ENCODE results near the gene CCDC63.

CCDC63 gene

GRCh38 chr12:110846615-110847566, at the start of gene CCDC63:
CCDC63 (plus strand) TSS chr12:110846987; CDS start chr12:110852955, 5,968 bp downstream.
- TF ChIP-seq TAF1 (IDR thresholded peaks at IDR 0.05; ENCODE audit: low read depth) (no peak), CREB1 (IDR thresholded peaks at IDR 0.05; ENCODE audit: low read depth) (no peak), EP300 (IDR thresholded peaks at IDR 0.05; ENCODE audit: borderline replicate concordance) (no peak), YY1 (IDR thresholded peaks at IDR 0.05; ENCODE audit: low read depth) (no peak), NFIC (IDR thresholded peaks at IDR 0.05) (no peak), REST (IDR thresholded peaks at IDR 0.05; ENCODE audit: low read depth) (no peak), RAD21 (IDR thresholded peaks at IDR 0.05; ENCODE audit: low read depth) (no peak), ZBTB7A (IDR thresholded peaks at IDR 0.05; ENCODE audit: low read depth) (no peak), FOXM1 (IDR thresholded peaks at IDR 0.05; ENCODE audit: borderline replicate concordance, low read depth) (no peak), TCF12 (IDR thresholded peaks at IDR 0.05; ENCODE audit: low read depth) (no peak), USF1 (IDR thresholded peaks at IDR 0.05) (no peak), EGR1 (IDR thresholded peaks at IDR 0.05) (no peak), CEBPB (IDR thresholded peaks at IDR 0.05) (no peak), TEAD4 (IDR thresholded peaks at IDR 0.05) (no peak)
- TF ChIP-seq, protein P1, sequence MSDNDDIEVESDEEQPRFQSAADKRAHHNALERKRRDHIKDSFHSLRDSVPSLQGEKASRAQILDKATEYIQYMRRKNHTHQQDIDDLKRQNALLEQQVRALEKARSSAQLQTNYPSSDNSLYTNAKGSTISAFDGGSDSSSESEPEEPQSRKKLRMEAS (IDR thresholded peaks at IDR 0.05) = no peak

DNA sequence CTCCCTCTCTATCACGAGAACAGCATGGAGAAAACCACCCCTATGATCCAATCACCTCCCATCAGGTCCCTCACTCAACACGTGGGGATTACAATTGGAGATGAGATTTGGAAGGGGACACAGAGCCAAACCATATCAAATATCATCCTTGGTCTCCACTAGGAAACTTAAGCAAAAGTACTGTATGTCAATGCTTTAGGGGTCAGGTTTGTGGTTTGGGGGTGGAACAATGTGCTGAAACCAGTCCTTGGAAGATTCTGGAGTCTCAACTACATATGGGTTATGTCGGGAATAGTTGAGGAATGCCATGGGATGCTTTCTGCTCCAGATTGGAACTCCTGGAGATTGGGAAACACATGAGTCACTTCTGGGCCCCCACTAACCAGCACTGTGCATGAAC, 48.3 kb upstream of the CCDC63 start:
- TF ChIP-seq TCF12 (IDR thresholded peaks at IDR 0.05; ENCODE audit: low read depth) (no peak), REST (IDR thresholded peaks at IDR 0.05; ENCODE audit: low read depth) (no peak), NFIC (IDR thresholded peaks at IDR 0.05) (no peak), EP300 (IDR thresholded peaks at IDR 0.05; ENCODE audit: borderline replicate concordance) (no peak), CREB1 (IDR thresholded peaks at IDR 0.05; ENCODE audit: low read depth) (no peak), TAF1 (IDR thresholded peaks at IDR 0.05; ENCODE audit: low read depth) (no peak), TEAD4 (IDR thresholded peaks at IDR 0.05) (no peak), USF1 (IDR thresholded peaks at IDR 0.05) (no peak), EGR1 (IDR thresholded peaks at IDR 0.05) (no peak), YY1 (IDR thresholded peaks at IDR 0.05; ENCODE audit: low read depth) (no peak), ZBTB7A (IDR thresholded peaks at IDR 0.05; ENCODE audit: low read depth) (no peak), FOXM1 (IDR thresholded peaks at IDR 0.05; ENCODE audit: borderline replicate concordance, low read depth) (no peak), RAD21 (IDR thresholded peaks at IDR 0.05; ENCODE audit: low read depth) (no peak), CEBPB (IDR thresholded peaks at IDR 0.05) (no peak)
- TF ChIP-seq, protein P1 (IDR thresholded peaks at IDR 0.05) = no peak

DNA sequence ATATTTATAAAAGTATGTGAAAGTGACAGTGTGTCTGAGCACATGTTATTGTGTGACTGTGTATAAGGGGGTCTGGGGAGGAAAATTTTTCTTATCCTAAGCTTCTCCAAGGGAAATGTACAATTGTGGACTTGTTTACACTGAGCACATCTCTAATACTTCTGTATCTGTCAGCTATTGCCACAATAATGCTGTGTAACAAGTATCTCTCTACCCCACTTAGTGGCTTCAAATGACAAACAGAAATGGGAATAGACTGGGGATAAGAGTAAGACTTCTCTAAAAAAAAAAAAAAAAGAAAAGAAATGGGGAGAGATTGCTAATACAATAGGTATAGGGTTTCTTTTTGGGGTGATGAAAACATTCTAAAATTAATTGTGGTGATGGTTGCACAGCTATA, 44.3 kb upstream of the CCDC63 start:
- no peak for TF ChIP-seq TEAD4 (IDR thresholded peaks at IDR 0.05)
- no peak for TF ChIP-seq EGR1 (IDR thresholded peaks at IDR 0.05)
- no peak for TF ChIP-seq EP300 (IDR thresholded peaks at IDR 0.05; ENCODE audit: borderline replicate concordance)
- TF ChIP-seq, protein P1 (IDR thresholded peaks at IDR 0.05) = no peak
- TF ChIP-seq TAF1 (IDR thresholded peaks at IDR 0.05; ENCODE audit: low read depth) = no peak
- TF ChIP-seq USF1 (IDR thresholded peaks at IDR 0.05) = no peak
- TF ChIP-seq CREB1 (IDR thresholded peaks at IDR 0.05; ENCODE audit: low read depth) = no peak
- TF ChIP-seq YY1 (IDR thresholded peaks at IDR 0.05; ENCODE audit: low read depth) = no peak
- TF ChIP-seq NFIC (IDR thresholded peaks at IDR 0.05) = no peak
- TF ChIP-seq TCF12 (IDR thresholded peaks at IDR 0.05; ENCODE audit: low read depth) = no peak
- no peak for TF ChIP-seq RAD21 (IDR thresholded peaks at IDR 0.05; ENCODE audit: low read depth)
- TF ChIP-seq FOXM1 (IDR thresholded peaks at IDR 0.05; ENCODE audit: borderline replicate concordance, low read depth) = no peak
- TF ChIP-seq CEBPB (IDR thresholded peaks at IDR 0.05) = no peak
- TF ChIP-seq ZBTB7A (IDR thresholded peaks at IDR 0.05; ENCODE audit: low read depth) = no peak
- no peak for TF ChIP-seq REST (IDR thresholded peaks at IDR 0.05; ENCODE audit: low read depth)

Measured in Ishikawa (cell line).